Measurements from ENCODE around the gene RUFY4.
"Not testable (repeated sequence)": the region's sequence is repeated elsewhere in the genome, so short reads cannot be mapped to it uniquely, and the experiment has no call there.

RUFY4 gene

GRCh38 chr2:218030409-218031195, 38.5 kb upstream of the RUFY4 start:
- DNase-seq (ENCODE audit: low read depth in 2 of 2, low spot score in 1 of 2), result no peak

GRCh38 chr2:218031261-218031660, 37.8 kb upstream of the RUFY4 start:
- no peak for DNase-seq (ENCODE audit: low read depth in 2 of 2, low spot score in 1 of 2)

- no peak for DNase-seq (ENCODE audit: low read depth in 2 of 2, low spot score in 1 of 2)
Observed at GRCh38 chr2:218031771-218032257, 37.2 kb upstream of the RUFY4 start.

- DNase-seq (ENCODE audit: low read depth in 2 of 2, low spot score in 1 of 2), result no peak
Observed at GRCh38 chr2:218032336-218033171, 36.5 kb upstream of the RUFY4 start.

- DNase-seq (ENCODE audit: low read depth in 2 of 2, low spot score in 1 of 2), result no peak
Observed at GRCh38 chr2:218033208-218033589, 35.9 kb upstream of the RUFY4 start.

- no peak for DNase-seq (ENCODE audit: low read depth in 2 of 2, low spot score in 1 of 2)
Observed at GRCh38 chr2:218033590-218034496, 35.2 kb upstream of the RUFY4 start.

GRCh38 chr2:218034497-218035213, 34.4 kb upstream of the RUFY4 start:
- peak in 1 of 2 donors; percentile 42 for DNase-seq (ENCODE audit: low read depth in 2 of 2, low spot score in 1 of 2)

GRCh38 chr2:218035463-218036100, 33.5 kb upstream of the RUFY4 start:
- no peak for DNase-seq (ENCODE audit: low read depth in 2 of 2, low spot score in 1 of 2)

GRCh38 chr2:218036371-218036770, 32.7 kb upstream of the RUFY4 start:
- DNase-seq (ENCODE audit: low read depth in 2 of 2, low spot score in 1 of 2), result no peak

GRCh38 chr2:218039171-218039570, 29.9 kb upstream of the RUFY4 start:
- DNase-seq (ENCODE audit: low read depth in 2 of 2, low spot score in 1 of 2), result no peak

- DNase-seq (ENCODE audit: low read depth in 2 of 2, low spot score in 1 of 2), result no peak
Observed at GRCh38 chr2:218040883-218041282, 28.2 kb upstream of the RUFY4 start.

GRCh38 chr2:218041302-218042168, 27.5 kb upstream of the RUFY4 start:
- no peak for DNase-seq (ENCODE audit: low read depth in 2 of 2, low spot score in 1 of 2)

GRCh38 chr2:218043100-218043499, 26.0 kb upstream of the RUFY4 start:
- no peak for DNase-seq (ENCODE audit: low read depth in 2 of 2, low spot score in 1 of 2)

GRCh38 chr2:218043701-218044109, 25.3 kb upstream of the RUFY4 start:
- DNase-seq (ENCODE audit: low read depth in 2 of 2, low spot score in 1 of 2), result no peak

GRCh38 chr2:218044599-218044998, 24.5 kb upstream of the RUFY4 start:
- not testable (repeated sequence) for DNase-seq (ENCODE audit: low read depth in 2 of 2, low spot score in 1 of 2)

- DNase-seq (ENCODE audit: low read depth in 2 of 2, low spot score in 1 of 2), result no peak
Observed at GRCh38 chr2:218046238-218046637, 22.8 kb upstream of the RUFY4 start.

GRCh38 chr2:218047536-218048225, 21.4 kb upstream of the RUFY4 start:
- no peak for DNase-seq (ENCODE audit: low read depth in 2 of 2, low spot score in 1 of 2)

GRCh38 chr2:218051903-218052302, 17.1 kb upstream of the RUFY4 start:
- DNase-seq (ENCODE audit: low read depth in 2 of 2, low spot score in 1 of 2), result no peak

All from stimulated activated CD8-positive, alpha-beta memory T cell treated with anti-CD3 and anti-CD28 coated beads, Interleukin-4, amount 100 ng/mL, for 1 hour (primary cell).